HG03520 (cell line): Measurements from ENCODE around the gene GMDS.
A peak's percentile ranks its signal among the peaks of the same experiment; 100 is the strongest.
"Not testable (repeated sequence)": the region's sequence is repeated elsewhere in the genome, so short reads cannot be mapped to it uniquely, and the experiment has no call there.

Experiments used
- ATAC-seq: cut with Tn5 transposase; IDR thresholded peaks from one replicate; pipeline ENCODE4 v1.9.1; 2021; ENCODE audit warnings: mild to moderate bottlenecking, moderate library complexity; ENCODE audit not compliant: unreplicated experiment

The GMDS gene

DNA sequence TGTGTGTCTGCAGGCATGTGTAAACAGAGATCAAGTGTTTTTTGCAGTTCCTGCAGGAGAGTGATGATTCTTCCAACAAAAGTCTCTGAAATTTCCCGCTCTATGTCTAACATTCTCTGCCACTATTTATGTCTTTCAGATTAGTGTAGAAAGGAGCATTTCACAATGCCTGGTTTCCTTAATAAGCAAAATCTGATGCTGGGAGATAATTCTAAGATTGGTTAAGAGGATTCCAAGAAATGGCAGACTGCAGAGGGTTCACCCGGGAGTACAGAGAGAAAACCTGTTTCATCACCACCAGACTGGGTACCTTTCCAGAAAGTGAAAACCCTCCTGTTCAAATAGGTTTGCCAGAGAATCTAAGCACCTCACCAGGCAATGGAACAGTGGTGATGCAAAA, 573.0 kb downstream of the GMDS start:
- ATAC-seq: no peak

DNA sequence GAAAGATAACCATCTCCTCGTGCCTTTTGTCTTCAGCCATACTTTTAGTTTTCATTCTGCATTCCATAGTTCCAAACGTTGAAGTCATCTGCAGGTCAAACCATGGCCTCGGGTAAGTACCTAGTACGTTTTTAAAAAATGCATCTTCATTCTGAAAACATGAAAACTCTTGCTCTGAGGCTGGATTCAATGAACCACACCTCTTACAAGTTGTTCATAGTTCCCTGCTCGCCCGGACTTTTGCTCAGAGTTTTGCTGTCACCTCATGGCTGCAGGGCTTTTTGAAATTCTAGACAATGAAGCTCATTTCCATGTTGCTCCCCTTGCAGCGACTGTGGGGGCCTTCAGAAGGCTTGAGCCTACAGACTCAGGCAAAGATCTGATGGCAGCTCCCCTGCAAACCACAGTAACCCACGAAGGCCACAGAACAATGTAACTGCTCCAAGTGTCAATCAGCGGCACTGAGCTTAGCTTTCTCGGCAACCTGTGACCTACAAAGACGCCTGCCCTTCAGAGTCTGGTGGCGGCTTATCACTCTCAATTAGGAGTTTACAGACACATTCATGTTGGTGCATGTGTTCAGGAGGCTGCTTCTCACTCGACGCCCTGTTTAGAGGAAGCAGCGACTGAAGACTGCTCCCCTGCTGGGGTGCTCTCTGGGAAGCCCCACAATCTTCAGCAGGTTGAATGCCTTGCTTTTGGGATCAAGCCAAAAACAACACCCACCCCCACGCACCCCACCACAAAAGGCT, 574.5 kb downstream of the GMDS start:
- ATAC-seq: no peak

DNA sequence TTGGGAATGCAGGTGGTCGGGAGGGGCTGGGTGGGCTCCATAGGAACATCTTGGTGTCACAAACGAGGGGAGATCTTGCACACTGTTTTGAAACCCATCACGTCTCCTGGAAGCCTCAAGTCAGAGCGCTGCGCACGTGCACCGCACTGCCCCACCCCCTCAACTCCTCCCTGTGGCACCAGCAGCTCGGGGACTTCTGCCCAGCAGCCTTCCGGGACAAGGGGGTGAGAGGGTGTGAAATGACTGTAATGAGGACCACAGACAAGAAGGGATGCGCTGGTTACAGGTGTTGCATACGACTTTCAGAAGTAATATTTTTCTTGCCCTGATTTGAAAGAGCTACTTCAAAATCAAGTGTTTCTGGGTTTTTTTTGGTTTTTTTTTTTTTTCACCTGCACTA, 575.4 kb downstream of the GMDS start:
- no peak for ATAC-seq

DNA sequence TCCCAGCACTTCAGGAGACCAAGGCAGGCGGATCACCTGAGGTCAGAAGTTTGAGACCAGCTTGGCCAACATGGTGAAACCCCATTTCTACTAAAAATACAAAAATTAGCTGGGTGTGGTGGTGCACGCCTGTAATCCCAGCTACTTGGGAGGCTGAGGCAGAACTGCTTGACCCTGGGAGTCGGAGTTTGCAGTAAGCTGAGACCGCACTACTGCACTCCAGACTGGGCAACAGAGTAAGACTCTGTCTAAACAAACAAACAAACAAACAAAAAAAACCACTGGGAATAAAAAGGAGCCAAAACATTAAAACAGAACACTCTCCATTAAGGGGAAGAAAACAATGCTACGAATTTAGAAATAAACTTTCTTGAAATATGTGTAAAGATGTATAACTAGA, 576.9 kb downstream of the GMDS start:
- ATAC-seq: not testable (repeated sequence)

DNA sequence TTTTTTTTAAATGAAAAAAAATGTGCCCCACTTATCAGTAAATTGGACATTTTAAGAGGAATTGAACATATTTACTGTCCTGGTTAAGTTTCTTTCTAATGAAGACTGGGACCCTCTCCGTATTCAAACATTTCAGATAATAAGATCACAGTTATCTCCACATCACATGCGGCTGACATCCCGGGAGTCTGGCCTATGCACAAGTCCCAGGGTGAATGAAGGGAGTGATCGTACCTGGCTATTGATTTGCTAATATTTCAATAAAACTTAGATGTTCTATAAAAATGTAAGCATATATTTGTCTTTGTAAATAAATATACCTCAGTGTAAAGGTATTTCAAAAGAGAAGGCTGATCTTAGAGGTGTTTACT, 577.6 kb downstream of the GMDS start:
- no peak for ATAC-seq

DNA sequence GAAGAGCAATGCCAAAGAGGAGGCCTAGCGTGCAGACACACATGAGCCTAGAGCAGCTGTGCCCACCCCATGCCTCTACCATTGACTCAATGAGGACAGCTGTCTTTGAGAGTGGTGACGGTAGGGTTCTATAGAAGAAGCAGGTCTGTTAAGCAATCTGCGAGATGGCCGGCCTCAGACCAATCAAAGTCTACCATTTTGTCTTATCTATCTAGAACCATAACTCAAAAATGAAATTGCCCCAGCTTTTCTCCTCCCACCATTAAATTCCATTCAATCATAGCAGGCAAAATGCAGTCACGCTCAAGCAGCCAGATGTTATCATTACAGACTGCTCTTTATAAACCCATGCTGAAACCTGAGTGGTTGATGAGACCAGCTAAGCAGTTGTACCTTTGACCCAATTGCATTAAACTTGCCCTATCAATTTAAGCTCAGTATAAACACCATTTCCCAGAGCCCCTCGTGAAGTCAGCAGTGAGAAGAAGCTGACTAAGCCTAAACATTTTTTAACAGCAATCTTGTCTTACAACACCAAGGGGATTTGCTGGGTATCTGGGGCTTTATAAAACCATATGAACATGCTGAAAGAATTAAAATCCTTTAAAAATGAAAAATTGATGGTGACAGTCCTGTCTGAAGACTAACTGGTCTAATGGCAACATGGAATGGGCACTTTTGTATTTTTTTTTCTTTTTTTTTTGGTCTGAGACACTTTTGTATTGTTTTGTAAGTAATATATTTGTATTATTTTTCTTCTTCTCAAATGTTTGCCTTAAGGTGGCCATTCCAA, 578.2 kb downstream of the GMDS start:
- no peak for ATAC-seq

DNA sequence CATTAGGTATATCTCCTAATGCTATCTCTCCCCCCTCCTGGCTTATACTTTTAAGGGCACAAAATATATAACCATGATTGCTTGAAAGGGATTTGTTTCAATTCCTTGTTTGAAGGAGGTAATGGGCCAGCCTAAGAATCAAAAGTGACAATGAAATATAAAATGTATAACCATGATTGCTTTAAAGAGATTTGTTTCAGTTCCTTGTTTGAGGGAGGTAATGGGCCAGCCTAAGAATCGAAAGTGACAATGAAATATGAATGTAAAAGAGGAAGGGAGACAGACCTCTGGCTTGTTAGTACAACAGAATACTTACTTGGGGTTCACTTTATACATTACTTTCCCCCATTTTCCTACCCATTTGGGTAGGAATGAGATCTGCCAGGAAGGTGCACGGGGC, 580.2 kb downstream of the GMDS start:
- peak; percentile 83 for ATAC-seq

DNA sequence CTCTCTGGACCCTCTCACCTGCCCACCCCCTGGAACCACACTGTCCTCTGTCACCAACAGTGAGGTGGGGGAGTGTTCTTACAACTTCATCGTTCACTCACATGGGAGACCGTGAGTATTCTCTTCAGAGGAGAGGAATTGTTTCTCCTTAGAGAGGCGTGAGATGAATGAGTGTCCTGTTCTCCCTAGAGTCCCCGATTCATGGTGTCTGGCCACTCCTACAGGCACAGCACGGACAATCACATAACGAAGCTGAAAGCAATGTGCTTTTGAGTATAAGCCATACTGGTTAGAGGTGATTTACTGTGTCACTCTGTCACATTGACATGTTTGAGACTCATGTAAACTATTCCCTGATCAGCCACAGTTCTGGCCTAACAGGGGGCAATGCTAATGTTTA, 581.1 kb downstream of the GMDS start:
- no peak for ATAC-seq

DNA sequence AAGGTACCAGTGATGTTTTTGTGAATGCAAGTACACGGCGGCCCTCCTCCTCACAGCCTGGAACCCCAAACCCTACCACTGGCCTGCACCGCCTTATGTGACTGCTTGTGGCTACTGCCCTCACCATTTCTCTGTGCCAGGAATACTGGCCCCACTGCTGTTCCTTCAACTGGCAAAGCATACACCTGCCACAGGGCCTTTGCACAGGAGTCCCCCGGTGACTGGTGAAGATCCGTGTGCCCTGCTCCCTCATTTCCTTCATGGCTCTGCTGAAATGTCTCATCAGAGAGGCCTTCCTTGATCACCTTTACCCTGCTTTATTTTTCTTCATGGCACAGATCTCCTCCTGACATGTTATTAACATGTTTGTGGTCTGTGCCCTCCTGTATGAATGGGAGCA, 581.9 kb downstream of the GMDS start:
- ATAC-seq: no peak

DNA sequence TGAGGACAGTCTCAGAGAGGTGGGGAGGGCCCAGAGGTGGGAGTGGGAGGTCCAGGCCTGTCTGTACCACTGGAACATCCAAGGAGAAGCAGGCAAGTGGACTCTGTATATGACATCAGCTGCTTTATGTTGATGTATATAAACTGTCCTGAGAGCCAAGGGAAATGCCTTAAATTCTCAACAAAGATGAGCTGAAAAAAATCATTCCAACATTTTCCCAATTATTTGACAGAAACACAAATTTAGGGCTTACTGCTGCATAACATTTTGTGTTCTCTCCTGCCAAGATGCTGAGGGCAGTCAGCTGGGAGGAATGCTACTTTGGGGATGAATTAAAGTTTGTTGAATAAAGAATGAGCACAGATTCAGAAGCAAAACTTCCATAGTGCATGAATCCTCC, 582.9 kb downstream of the GMDS start:
- no peak for ATAC-seq

DNA sequence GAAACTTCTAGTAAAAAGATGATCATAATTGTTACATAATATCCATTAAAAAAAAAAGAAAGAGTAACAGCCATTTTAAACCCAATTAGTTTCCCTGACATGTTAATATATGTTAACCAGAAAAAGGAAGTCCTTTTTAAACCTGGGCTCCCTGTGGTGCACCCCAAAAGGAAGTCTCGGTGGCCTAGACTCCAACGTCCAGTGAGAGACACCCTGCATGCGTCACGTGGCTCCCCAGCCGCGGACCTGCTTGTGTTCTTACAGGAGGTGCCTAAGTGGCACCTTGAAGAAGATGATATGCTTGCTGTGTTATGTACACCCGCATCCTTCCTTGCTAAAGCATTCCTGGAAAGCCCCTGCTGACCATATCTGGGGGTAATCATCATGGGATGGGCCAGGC, 585.6 kb downstream of the GMDS start:
- ATAC-seq: no peak

DNA sequence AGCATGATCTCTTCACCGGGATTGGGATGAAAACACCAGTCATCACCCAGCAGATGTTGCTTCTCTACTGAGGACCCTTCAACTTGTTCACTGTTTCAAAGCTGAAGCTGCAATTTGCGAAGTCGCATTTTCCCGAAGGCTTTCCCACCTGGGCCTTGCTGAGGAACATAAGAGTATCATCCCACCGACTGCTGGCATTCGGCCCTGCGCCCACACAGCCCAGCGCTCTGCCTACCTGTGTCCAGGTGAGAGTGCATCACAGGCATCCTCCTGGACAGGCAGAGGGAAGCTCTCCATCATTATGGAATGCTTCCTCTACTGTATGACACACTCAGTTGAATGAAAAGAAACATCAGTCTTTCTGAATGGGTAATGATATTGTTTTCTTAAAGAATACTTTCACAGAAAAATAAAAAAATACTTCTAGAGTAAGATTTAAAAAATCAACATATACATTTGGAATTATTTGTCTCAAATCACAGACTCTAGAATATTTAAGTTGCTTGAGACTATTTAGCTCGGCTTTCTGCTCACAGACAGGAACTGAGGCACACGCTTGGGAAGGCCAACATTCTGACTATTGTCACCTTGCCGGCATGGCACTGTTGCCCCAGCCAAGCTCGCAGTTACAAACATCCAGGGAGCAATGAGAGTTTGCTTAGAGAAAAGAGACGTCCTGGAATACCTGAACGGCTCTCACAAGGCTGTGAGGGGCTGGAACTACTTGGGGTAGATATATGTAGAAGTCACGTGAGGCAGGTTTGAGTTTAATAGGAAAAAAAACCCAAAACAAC, 587.0 kb downstream of the GMDS start:
- ATAC-seq: no peak

DNA sequence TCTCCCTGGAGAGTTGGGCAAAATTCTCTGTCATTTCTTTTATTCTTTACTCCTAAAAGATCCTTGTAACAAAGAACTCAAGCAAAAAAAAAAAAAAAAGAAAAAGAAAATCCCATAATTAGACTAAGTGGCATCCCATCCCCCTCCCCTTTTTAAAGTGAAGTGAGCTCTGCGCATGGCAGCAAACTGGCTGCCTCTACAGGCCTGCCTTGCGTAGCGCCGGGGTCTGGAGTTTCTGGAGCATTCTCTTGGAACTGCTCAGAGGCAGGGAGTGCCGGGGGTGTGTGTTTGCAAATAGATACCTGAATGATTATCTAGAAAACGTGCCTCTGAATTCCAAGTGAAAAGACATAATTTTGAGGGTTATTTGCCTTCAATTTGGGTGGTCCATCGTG, 587.6 kb downstream of the GMDS start:
- no peak for ATAC-seq

DNA sequence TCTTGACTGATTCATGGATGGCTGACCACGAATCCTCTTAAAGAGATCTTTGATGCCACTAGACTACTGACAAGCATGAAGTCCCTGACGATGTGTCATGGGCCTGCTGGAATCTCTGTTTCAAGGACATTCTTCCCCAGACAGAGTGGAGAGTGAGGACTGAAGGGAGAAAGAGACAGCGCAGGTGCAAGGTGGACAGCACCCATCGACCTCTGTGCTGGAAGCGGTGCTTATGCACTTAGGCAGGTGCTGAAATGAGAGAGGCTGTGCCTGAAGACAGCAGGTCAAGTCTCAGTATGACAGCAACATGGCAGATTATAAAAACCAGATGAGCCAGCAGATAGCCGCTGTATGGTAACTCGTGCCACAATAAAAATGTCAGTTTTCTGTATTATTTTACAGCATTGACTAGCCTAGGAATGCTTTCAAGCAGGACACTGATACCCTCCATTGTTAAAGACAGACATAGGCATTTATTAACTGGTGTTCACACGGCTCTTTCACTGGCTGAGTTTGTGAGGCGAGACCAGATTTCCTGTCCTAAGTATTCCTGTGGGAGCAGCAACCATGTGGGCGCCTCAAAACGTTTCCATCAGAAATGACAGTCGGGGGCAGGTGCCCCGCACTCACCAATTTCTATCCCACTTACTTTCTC, 588.2 kb downstream of the GMDS start:
- ATAC-seq: no peak

DNA sequence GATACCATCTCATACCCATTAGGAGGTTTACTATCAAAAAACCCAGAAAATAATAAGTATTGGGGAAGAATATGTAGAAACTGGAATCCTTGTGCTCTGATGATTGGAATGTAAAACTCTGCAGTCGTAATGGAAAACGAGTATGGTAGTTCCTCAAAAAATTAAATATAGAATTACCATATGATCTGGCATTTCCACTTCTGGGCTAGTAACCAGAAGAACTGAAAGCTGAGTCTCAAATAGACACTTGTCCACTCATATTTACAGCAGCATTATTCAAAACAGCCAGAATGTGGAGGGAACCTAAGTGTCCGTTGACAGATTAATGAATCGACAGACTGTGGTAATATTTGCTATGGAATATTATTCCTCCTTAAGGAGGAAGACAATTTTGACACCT, 591.4 kb downstream of the GMDS start:
- ATAC-seq: no peak

DNA sequence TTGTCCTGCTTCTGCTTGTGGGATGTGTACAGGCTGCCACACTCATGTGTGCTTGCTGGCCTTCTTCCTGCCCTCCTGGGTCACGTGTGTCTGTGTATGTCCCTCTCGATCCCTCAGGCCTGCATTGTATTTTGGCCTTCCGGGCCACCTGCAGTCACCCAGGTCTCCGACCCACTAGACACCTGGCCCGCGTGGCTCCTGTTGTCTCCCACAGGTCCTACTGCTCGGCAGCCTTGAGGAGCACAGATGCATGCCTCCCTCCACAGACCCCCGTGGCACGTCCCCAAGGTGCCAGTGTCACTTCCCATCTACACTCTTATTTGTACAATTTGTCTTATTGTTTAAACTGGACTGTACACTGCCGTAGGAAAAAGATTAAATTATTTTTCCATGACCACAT, 592.6 kb downstream of the GMDS start:
- no peak for ATAC-seq

DNA sequence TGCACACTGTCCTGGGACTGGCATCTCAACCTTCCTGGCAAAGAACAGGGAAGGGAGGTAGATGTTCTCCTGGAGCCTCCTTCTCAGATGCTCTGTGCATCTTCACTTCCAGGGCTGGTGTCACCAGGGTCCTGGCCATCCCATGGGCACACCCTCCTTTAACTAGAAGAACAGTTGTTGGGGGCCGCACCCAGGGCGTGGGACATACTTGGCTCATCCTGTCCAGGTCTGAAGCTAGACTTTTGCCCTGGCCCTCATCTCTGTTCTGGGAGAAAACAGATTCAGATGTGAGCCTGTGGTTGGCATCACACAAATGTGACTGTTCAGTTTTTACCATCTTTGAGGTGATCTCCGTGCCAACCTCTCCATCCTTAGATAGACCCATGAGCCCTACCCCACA, 594.0 kb downstream of the GMDS start:
- ATAC-seq: no peak

DNA sequence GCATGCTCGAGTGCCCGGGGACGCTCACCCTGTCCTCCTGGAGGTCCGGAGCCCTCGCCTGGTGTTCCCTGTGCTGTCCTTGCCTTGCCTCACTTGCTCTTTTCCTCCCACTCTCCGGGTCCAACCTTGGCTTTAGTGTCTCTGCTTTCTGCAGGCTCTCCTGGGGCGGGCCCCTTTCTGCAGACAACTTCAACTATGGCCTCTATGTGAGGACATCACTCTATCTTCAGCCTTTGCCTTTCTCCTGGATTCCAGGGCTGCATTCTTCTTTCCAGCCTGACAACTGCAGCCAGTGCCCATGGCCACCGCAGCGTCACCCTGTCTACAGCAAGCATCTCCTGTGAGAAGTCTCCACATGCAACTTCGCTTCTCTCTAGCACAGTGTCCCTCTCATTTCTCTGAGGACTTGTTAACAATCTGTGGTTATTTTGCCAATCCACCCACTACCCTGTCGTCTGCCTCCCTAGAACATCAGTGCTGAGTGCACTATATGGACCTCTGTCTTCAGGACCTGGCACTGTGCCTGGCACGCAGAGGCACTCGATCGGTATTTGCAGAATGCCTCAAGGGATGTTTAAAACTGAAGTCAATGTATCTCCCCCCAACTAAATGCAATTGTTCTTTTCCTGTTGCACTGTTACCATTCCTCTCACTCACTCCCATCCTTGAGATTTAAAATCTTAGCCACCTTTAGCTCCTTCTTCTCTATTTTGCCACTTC, 599.8 kb downstream of the GMDS start:
- no peak for ATAC-seq

DNA sequence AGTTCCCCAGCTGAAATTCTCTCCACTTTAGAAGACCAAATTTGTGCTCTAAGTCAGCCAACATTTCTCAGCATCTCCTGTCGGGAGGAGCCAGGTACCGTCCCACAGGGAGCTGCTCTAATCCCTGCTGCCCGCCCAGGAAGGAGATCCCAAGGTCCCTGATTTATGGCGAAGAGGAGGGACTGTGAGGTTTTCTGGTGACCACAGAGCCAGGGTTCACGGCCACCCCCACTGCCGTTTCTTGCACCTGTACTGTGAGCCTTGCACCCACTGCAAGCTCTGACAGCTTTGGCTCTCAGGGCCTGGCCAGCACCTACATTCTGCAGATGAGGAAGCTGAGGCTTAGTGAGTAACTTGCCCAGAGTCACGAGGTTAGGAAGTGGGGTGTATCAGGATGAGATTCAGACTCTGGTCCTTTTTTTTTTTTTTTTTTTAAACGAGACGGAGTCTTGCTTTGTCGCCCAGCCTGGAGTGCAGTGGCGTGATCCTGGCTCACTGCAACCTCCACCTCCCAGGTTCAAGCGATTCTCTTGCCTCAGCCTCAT, 600.8 kb downstream of the GMDS start:
- no peak for ATAC-seq

DNA sequence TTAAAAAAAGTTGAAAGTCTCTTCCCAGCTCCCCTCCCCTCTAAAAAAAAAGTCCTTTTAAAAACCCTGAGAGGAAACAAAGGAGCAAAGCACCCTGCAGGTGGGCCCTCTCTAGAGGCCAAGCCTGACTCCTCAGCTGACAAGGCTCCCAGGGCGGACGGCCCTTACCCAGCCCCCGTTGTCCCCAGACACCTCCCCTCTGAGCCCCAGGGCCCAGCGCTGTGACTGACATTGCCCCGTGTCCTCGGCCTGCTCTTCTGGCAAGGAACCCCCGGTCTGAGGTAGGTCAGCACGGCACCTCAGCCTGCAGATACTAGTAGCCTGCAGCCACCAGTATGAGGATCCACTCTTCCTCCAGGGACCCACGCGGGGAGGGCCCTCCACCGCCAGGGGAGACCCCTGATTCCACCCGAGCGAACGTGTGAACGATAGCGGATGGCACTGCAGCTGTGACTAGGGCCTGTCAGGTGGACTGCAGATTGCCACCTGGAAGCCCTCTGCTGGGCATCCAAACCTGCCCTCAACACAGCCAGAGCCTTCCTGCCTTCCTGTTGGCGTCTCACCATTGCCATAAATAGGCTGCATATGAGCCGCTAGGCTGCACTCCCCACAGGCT, 601.5 kb downstream of the GMDS start:
- no peak for ATAC-seq
